GM12878 (cell line): ENCODE measurements around the gene DAAM1. TPM values are rescaled to one million over a fixed set of nuclear protein-coding genes. Genes with fewer than 3 reads are reported as not detected.

ENCODE experiments used
- ATAC-seq: fragments of 200-7000 bp; cut with Tn5 transposase; 3 replicates; pipeline ENCODE4 v1.9.1; 2020; ENCODE audit warnings: mild to moderate bottlenecking, moderate library complexity
- BruUV-seq: library from RNA; stranded (reverse); fragments of 400-500 nt; replicated peaks from 2 replicates; lab custom pipeline; 2021; lab: Mats Ljungman, UMichigan
- CTCF ChIA-PET: fragments of 300-600 bp; sonication (Branson Sonifier 250); formaldehyde crosslinking; extraction: SDS; loops from one replicate; lab custom pipeline; 2021; ENCODE audit warnings: inconsistent platforms; lab: Yijun Ruan, JAX
- POLR2A ChIA-PET: fragments of 350-600 bp; formaldehyde crosslinking; extraction: SDS; loops from one replicate; lab custom pipeline; 2021; ENCODE audit warnings: inconsistent platforms; lab: Charles Lee
- RAD21 ChIA-PET: fragments of 300-600 bp; sonication (Branson Sonifier 250); formaldehyde crosslinking; loops from one replicate; lab custom pipeline; 2023; ENCODE audit warnings: antibody characterized with exemption; ENCODE audit not compliant: unreplicated experiment; lab: Charles Lee
- SMC1A ChIA-PET: fragments of 300-600 bp; sonication (Branson Sonifier 250); formaldehyde crosslinking; loops from one replicate; lab custom pipeline; 2023; ENCODE audit not compliant: unreplicated experiment, uncharacterized antibody; lab: Charles Lee
- DNase-seq: peaks from one replicate; pipeline ENCODE4 v3.0.0-alpha.2; 2011; ENCODE audit warnings: low read depth, low spot score
- FAIRE-seq: peaks from 3 replicates; lab custom pipeline; 2011; peaks lifted over from hg19 to GRCh38; lab: Jason Lieb, UNC
- H2AFZ ChIP-seq: 2 replicates; pipeline ENCODE4 v1.6.0; 2011; ENCODE audit warnings: low read depth, low read length, control low read depth; ENCODE audit not compliant: control insufficient read depth
- H3K27ac ChIP-seq: 2 replicates; pipeline ENCODE4 v1.5.1; 2011; ENCODE audit warnings: control low read depth; ENCODE audit not compliant: control insufficient read depth, insufficient read depth
- H3K27me3 ChIP-seq, 2 experiments: replicated peaks in 1 of 2; 2 replicates each; pipeline versions ENCODE4 v1.6.0 to v1.6.1; 2011; ENCODE audit warnings: low read length in 1 of 2; ENCODE audit not compliant: control insufficient read depth in 2 of 2, insufficient read depth in 2 of 2
- H3K36me3 ChIP-seq, 2 experiments: 2 replicates each; pipeline ENCODE4 v1.5.1; 2011; ENCODE audit warnings: low read length in 1 of 2; ENCODE audit not compliant: control insufficient read depth in 2 of 2, insufficient read depth in 2 of 2
- H3K4me1 ChIP-seq: 2 replicates; pipeline ENCODE4 v1.6.1; 2011; ENCODE audit warnings: mild to moderate bottlenecking, low read length, moderate library complexity, mixed read lengths; ENCODE audit not compliant: control insufficient read depth, insufficient read depth
- H3K4me2 ChIP-seq: 2 replicates; pipeline ENCODE4 v1.6.0; 2011; ENCODE audit warnings: control low read depth; ENCODE audit not compliant: control insufficient read depth, insufficient read depth
- H3K4me3 ChIP-seq: fragments of 200-600 bp; sonication (generic); 2 replicates; pipeline ENCODE4 v1.5.1; 2016
- H3K79me2 ChIP-seq: 2 replicates; pipeline ENCODE4 v1.6.0; 2011; ENCODE audit warnings: low read length; ENCODE audit not compliant: control insufficient read depth, insufficient read depth
- H3K9ac ChIP-seq: 2 replicates; pipeline ENCODE4 v1.8.0; 2011; ENCODE audit warnings: low read length, control low read depth, mixed read lengths; ENCODE audit not compliant: control insufficient read depth, insufficient read depth
- H3K9me3 ChIP-seq: replicated peaks from 3 replicates; pipeline ENCODE4 v1.5.1; 2011; ENCODE audit warnings: mild to moderate bottlenecking, low read length; ENCODE audit not compliant: control insufficient read depth, insufficient read depth
- H4K20me1 ChIP-seq: 2 replicates; pipeline ENCODE4 v1.6.0; 2011; ENCODE audit not compliant: control insufficient read depth, insufficient read depth
- BMI1 ChIP-seq: fragments of 450-650 bp; IDR thresholded peaks from 2 replicates; pipeline ENCODE4 v1.6.1; 2016; ENCODE audit warnings: mild to moderate bottlenecking, moderate library complexity, borderline replicate concordance
- CHD2 ChIP-seq: IDR thresholded peaks from 2 replicates; pipeline ENCODE4 v1.6.1; 2011; ENCODE audit warnings: low read depth, low read length, improper control_type of control experiment, borderline replicate concordance
- MTA2 ChIP-seq: fragments of 450-650 bp; IDR thresholded peaks from 2 replicates; pipeline ENCODE4 v1.6.1; 2016; ENCODE audit warnings: low read depth, mild to moderate bottlenecking, moderate library complexity
- NRF1 ChIP-seq: conservative IDR thresholded peaks from 2 replicates; pipeline ENCODE4 v1.6.1; 2011; ENCODE audit warnings: mild to moderate bottlenecking, low read depth, low read length, improper control_type of control experiment
- PBX3 ChIP-seq: IDR thresholded peaks from 2 replicates; pipeline ENCODE4 v1.6.1; 2011; ENCODE audit warnings: mild to moderate bottlenecking, low read depth, low read length, moderate library complexity; ENCODE audit not compliant: insufficient replicate concordance
- RELA ChIP-seq: fragments of 450-650 bp; IDR thresholded peaks from 2 replicates; pipeline ENCODE4 v1.8.0; 2014; ENCODE audit warnings: borderline replicate concordance; ENCODE audit not compliant: partially characterized antibody
- REST ChIP-seq: IDR thresholded peaks from 2 replicates; pipeline ENCODE4 v1.6.1; 2012; ENCODE audit warnings: mild to moderate bottlenecking, low read depth, low read length
- SIX5 ChIP-seq: IDR thresholded peaks from 2 replicates; pipeline ENCODE4 v1.6.1; 2011; ENCODE audit warnings: mild to moderate bottlenecking, low read depth, low read length, moderate library complexity; ENCODE audit not compliant: severe bottlenecking
- SMAD5 ChIP-seq: IDR thresholded peaks from 2 replicates; pipeline ENCODE4 v1.6.1; 2016; ENCODE audit warnings: antibody characterized with exemption, low read depth
- SP1 ChIP-seq: IDR thresholded peaks from one replicate; pipeline ENCODE4 v1.6.1; 2011; ENCODE audit warnings: low read depth, low read length
- WGBS: methylation state at CpG from one replicate; pipeline ENCODE4 v1.1.6; 2016; ENCODE audit warnings: low lambda C conversion rate; ENCODE audit not compliant: insufficient replicate concordance, insufficient coverage; ENCODE audit errors: missing lambda C conversion rate; 5-methylcytosine and 5-hydroxymethylcytosine counted together
- in situ Hi-C: fragments of 300-500 bp; cut with MboI; formaldehyde crosslinking; loops from 9 replicates; pipeline ENCODE4 v1.14.3; 2018; ENCODE audit warnings: mixed read lengths
- intact Hi-C: fragments of 100-400 bp; cut with micrococcal nuclease; formaldehyde crosslinking; loops from one replicate; pipeline ENCODE4 v1.14.2; 2022; ENCODE audit not compliant: unreplicated experiment
- polyA plus RNA-seq, 11 experiments: library from polyadenylated mRNA; depleted of rRNA in 4 of 11; unstranded in 6 of 11; stranded (reverse) in 5 of 11; fragments of >200 nt; fragmentation: Nextera tagmentation in 4 of 11; fragmentation: Illumina TruSeq in 1 of 11; extraction: Ambion mirVana in 4 of 11; extraction: Trizol in 1 of 11; gene quantifications; 1 replicate in 1 of 11; 2 replicates in 10 of 11; pipeline versions ENCODE4 v1.2.1 to v1.2.3, GENCODE V29; 2011 to 2016; ENCODE audit warnings: inconsistent platforms in 2 of 11, missing spikeins in 2 of 11, low read depth in 1 of 11
- total RNA-seq, 4 experiments: library from RNA; depleted of rRNA in 3 of 4; stranded (reverse); fragments of >200 nt in 3 of 4; fragmentation: Illumina TruSeq in 1 of 4; extraction: Trizol in 1 of 4; gene quantifications; 2 replicates each; pipeline versions ENCODE4 v1.2.1 to v1.2.3, GENCODE V29; 2013 to 2021
- TF ChIP-seq, protein P1 (sequence below): fragments of 450-650 bp; formaldehyde crosslinking; IDR thresholded peaks from 2 replicates; pipeline ENCODE4 v1.4.0; 2020; ENCODE audit warnings: mild to moderate bottlenecking, moderate library complexity
- TF ChIP-seq, protein P2 (sequence below): fragments of 450-650 bp; IDR thresholded peaks from 2 replicates; pipeline ENCODE4 v1.6.1; 2018; ENCODE audit warnings: borderline replicate concordance, mild to moderate bottlenecking; ENCODE audit not compliant: partially characterized antibody

Gene DAAM1
- total and polyA plus RNA-seq, 10 of the 15 experiments (the other 5 are each of a cell fraction or from before 2014, with no cell fraction given): 13.8 to 32.4 (median 24.2) TPM

- H3K9me3 ChIP-seq: no peaks in the 10 kb centered on the region; the same call in 2 of the 3 replicates
- no peak overlapping the region for H3K4me2 ChIP-seq
- 76% methylated on average over 4 of the region's 5 CpGs for WGBS
- ChIA-PET RAD21 (no interaction called here), CTCF (no interaction called here), SMC1A (interaction anchor here (1.1 to 1.3 kb wide), 2 partner anchors 8 to 78 kb away, joined by 3 to 4 read pairs; no protein-coding TSS in a partner anchor), POLR2A (interaction anchor here (0.7 to 1.2 kb wide), 3 partner anchors 9 to 55 kb away, joined by 3 to 5 read pairs (median 3); no protein-coding TSS in a partner anchor)
- FAIRE-seq (no peak), DNase-seq (no peak), ATAC-seq (no peak)
- peaks cover 3% of the 10 kb centered on the region; the same call in 1 of the 2 replicates for H3K4me1 ChIP-seq
- H2AFZ ChIP-seq: no peak overlapping the region
- H3K79me2 ChIP-seq: peaks cover 12% of the 10 kb centered on the region
- no peaks in the 10 kb centered on the region for H3K27me3 ChIP-seq
- no peak overlapping the region for H3K9ac ChIP-seq
- no peaks in the 10 kb centered on the region for H4K20me1 ChIP-seq
- intact Hi-C loops: no loop called here
- BruUV-seq: no TSS peak
- H3K36me3 ChIP-seq: no peaks in the 10 kb centered on the region
- H3K27ac ChIP-seq: no peak overlapping the region
- H3K4me3 ChIP-seq: no peak overlapping the region
- in situ Hi-C loops: no loop called here
- TF ChIP-seq SMAD5: no peak
- TF ChIP-seq SP1: no peak
- TF ChIP-seq MTA2: no peak
- TF ChIP-seq REST: no peak
- TF ChIP-seq, protein P1, sequence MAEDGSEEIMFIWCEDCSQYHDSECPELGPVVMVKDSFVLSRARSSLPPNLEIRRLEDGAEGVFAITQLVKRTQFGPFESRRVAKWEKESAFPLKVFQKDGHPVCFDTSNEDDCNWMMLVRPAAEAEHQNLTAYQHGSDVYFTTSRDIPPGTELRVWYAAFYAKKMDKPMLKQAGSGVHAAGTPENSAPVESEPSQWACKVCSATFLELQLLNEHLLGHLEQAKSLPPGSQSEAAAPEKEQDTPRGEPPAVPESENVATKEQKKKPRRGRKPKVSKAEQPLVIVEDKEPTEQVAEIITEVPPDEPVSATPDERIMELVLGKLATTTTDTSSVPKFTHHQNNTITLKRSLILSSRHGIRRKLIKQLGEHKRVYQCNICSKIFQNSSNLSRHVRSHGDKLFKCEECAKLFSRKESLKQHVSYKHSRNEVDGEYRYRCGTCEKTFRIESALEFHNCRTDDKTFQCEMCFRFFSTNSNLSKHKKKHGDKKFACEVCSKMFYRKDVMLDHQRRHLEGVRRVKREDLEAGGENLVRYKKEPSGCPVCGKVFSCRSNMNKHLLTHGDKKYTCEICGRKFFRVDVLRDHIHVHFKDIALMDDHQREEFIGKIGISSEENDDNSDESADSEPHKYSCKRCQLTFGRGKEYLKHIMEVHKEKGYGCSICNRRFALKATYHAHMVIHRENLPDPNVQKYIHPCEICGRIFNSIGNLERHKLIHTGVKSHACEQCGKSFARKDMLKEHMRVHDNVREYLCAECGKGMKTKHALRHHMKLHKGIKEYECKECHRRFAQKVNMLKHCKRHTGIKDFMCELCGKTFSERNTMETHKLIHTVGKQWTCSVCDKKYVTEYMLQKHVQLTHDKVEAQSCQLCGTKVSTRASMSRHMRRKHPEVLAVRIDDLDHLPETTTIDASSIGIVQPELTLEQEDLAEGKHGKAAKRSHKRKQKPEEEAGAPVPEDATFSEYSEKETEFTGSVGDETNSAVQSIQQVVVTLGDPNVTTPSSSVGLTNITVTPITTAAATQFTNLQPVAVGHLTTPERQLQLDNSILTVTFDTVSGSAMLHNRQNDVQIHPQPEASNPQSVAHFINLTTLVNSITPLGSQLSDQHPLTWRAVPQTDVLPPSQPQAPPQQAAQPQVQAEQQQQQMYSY (CRISPR knock-in tag): no peak
- no peak for TF ChIP-seq BMI1
- TF ChIP-seq, protein P2, sequence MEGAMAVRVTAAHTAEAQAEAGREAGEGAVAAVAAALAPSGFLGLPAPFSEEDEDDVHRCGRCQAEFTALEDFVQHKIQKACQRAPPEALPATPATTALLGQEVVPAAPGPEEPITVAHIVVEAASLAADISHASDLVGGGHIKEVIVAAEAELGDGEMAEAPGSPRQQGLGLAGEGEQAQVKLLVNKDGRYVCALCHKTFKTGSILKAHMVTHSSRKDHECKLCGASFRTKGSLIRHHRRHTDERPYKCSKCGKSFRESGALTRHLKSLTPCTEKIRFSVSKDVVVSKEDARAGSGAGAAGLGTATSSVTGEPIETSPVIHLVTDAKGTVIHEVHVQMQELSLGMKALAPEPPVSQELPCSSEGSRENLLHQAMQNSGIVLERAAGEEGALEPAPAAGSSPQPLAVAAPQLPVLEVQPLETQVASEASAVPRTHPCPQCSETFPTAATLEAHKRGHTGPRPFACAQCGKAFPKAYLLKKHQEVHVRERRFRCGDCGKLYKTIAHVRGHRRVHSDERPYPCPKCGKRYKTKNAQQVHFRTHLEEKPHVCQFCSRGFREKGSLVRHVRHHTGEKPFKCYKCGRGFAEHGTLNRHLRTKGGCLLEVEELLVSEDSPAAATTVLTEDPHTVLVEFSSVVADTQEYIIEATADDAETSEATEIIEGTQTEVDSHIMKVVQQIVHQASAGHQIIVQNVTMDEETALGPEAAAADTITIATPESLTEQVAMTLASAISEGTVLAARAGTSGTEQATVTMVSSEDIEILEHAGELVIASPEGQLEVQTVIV: no peak
- no peak for TF ChIP-seq SIX5
- no peak for TF ChIP-seq PBX3
- TF ChIP-seq NRF1: no peak
- no peak for TF ChIP-seq CHD2
- no peak for TF ChIP-seq RELA
Observed at GRCh38 chr14:59197695-59198262, 9.3 kb downstream of the DAAM1 start.
